ENCODE measurements around the gene PRKAR1A.
"Not testable (repeated sequence)": the region's sequence is repeated elsewhere in the genome, so short reads cannot be mapped to it uniquely, and the experiment has no call there.

- TF ChIP-seq, protein P1, sequence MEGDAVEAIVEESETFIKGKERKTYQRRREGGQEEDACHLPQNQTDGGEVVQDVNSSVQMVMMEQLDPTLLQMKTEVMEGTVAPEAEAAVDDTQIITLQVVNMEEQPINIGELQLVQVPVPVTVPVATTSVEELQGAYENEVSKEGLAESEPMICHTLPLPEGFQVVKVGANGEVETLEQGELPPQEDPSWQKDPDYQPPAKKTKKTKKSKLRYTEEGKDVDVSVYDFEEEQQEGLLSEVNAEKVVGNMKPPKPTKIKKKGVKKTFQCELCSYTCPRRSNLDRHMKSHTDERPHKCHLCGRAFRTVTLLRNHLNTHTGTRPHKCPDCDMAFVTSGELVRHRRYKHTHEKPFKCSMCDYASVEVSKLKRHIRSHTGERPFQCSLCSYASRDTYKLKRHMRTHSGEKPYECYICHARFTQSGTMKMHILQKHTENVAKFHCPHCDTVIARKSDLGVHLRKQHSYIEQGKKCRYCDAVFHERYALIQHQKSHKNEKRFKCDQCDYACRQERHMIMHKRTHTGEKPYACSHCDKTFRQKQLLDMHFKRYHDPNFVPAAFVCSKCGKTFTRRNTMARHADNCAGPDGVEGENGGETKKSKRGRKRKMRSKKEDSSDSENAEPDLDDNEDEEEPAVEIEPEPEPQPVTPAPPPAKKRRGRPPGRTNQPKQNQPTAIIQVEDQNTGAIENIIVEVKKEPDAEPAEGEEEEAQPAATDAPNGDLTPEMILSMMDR (IDR thresholded peaks at IDR 0.05; ENCODE audit: insufficient read depth, low read length), result not testable (repeated sequence)
- TF ChIP-seq, protein P2, sequence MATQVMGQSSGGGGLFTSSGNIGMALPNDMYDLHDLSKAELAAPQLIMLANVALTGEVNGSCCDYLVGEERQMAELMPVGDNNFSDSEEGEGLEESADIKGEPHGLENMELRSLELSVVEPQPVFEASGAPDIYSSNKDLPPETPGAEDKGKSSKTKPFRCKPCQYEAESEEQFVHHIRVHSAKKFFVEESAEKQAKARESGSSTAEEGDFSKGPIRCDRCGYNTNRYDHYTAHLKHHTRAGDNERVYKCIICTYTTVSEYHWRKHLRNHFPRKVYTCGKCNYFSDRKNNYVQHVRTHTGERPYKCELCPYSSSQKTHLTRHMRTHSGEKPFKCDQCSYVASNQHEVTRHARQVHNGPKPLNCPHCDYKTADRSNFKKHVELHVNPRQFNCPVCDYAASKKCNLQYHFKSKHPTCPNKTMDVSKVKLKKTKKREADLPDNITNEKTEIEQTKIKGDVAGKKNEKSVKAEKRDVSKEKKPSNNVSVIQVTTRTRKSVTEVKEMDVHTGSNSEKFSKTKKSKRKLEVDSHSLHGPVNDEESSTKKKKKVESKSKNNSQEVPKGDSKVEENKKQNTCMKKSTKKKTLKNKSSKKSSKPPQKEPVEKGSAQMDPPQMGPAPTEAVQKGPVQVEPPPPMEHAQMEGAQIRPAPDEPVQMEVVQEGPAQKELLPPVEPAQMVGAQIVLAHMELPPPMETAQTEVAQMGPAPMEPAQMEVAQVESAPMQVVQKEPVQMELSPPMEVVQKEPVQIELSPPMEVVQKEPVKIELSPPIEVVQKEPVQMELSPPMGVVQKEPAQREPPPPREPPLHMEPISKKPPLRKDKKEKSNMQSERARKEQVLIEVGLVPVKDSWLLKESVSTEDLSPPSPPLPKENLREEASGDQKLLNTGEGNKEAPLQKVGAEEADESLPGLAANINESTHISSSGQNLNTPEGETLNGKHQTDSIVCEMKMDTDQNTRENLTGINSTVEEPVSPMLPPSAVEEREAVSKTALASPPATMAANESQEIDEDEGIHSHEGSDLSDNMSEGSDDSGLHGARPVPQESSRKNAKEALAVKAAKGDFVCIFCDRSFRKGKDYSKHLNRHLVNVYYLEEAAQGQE (IDR thresholded peaks at IDR 0.05; ENCODE audit: insufficient replicate concordance, low read depth), result not testable (repeated sequence)
- not testable (repeated sequence) for TF ChIP-seq POLR2AphosphoS5 (IDR thresholded peaks at IDR 0.05; ENCODE audit: low read depth)
Observed at GRCh38 chr17:68519051-68519450, 6.8 kb downstream of the PRKAR1A start.
